ENCODE results near the gene EFEMP2.

Gene EFEMP2

DNA sequence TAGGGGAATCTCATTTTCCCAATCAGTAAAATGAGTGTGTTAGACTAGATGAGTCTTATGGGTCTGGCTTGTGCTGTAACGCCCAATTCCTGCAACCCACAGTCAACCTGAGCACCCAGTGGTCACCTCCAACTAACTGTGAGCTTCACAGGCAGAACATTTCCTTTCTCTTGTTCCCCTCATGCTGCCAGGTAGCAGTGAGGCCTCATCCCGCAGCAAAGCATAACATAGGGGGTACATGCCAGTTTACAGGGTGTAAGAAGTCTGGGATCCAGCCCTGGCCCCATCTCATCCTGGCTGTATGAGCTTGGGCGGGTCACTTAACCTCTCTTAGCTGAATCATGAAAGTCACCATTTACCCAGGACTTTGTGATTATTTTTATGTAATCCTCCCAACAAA, 3.7 kb downstream of the EFEMP2 start:
- Histone ChIP-seq H3K9me3 (ENCODE audit: control insufficient read depth, low read length) (no peaks in the 10 kb centered on the region), H3K36me3 (ENCODE audit: control insufficient read depth, insufficient read depth, low read length, severe bottlenecking) (peaks cover 60% of the 10 kb centered on the region), H3K4me1 (ENCODE audit: control insufficient read depth, insufficient read depth, low read length) (peaks cover 21% of the 10 kb centered on the region), H3K27me3 (replicated peaks; ENCODE audit: control insufficient read depth, insufficient read depth, low read length) (no peaks in the 10 kb centered on the region), H3K9ac (ENCODE audit: low read length) (peak overlapping the region; percentile 5), H3K4me3 (ENCODE audit: low read length) (no peak overlapping the region)
- no peak for DNase-seq (ENCODE audit: low read depth)

DNA sequence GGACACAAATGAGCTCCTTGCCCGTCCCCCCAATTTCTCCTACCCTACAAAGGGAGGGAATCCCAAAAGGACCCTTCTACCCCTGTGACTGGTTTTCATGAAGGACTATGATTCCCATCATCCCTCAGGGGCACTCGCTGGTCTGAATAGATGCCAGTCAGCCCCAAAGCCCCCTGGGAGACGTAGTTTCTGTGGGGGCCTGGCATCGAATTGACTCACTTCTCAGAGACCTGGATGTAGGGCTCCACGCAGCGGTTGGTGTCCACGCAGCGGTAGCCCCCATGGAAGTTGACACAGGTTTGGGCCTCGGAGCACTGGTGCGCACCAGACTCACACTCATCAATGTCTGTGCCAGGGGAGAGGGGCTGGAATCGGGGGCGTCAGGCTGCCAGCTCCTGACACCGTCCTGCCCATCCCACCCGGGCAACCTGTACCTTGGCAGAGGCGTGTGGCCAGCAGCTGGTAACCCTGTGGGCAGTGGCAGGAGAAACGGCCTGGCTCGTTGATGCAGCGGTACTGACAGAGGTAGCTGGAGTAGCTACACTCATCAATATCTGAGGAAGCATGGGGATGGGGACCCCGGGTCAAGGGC, 4.4 kb downstream of the EFEMP2 start:
- Histone ChIP-seq H3K36me3 (ENCODE audit: control insufficient read depth, insufficient read depth, low read length, severe bottlenecking) (peaks cover 68% of the 10 kb centered on the region), H3K9ac (ENCODE audit: low read length) (no peak overlapping the region), H3K4me3 (ENCODE audit: low read length) (no peak overlapping the region), H3K9me3 (ENCODE audit: control insufficient read depth, low read length) (no peaks in the 10 kb centered on the region), H3K27me3 (replicated peaks; ENCODE audit: control insufficient read depth, insufficient read depth, low read length) (no peaks in the 10 kb centered on the region), H3K4me1 (ENCODE audit: control insufficient read depth, insufficient read depth, low read length) (peaks cover 21% of the 10 kb centered on the region)
- DNase-seq (ENCODE audit: low read depth) = no peak

DNA sequence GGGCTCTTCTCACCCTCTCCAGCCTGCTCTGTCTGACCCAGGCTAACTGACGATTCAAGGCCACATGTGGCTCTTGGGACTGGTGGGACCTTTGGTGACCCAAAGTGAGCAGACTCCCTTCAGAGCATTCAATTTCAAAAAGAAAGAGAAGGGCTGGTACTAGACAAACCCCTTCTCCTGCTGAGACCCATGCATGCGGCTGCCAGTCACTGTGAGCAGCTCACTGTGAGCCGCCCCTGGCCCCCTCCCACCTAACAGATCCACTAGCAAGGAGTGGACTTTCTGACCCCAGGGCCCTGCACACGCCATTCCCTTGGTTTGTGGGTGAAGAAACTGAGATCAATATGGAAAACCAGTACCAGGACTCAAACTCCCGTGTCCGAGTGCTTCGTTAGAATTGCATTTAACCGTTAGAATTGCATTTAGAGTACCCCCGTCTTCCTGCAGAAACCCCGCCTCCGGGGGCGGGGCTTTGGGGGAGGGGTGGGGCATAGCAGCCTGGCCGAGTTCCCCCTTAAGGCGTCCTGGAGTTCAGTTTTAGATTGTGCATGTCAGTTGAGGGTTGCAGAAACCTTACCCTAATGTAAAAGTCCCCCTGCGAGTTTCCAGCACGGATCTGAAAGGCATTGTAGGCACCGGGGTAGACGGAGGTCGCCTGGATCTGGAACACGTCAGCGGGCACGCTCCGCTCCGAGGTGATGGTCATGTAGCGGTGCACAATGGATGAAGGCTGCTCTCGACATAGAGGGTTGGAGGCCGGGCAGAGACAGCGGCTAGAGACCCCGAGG, 5.1 kb downstream of the EFEMP2 start:
- no peak overlapping the region for H3K4me3 ChIP-seq (ENCODE audit: low read length)
- no peak for DNase-seq (ENCODE audit: low read depth)
- H3K27me3 ChIP-seq (replicated peaks; ENCODE audit: control insufficient read depth, insufficient read depth, low read length) = no peaks in the 10 kb centered on the region
- no peaks in the 10 kb centered on the region for H3K9me3 ChIP-seq (ENCODE audit: control insufficient read depth, low read length)
- peaks cover 24% of the 10 kb centered on the region for H3K4me1 ChIP-seq (ENCODE audit: control insufficient read depth, insufficient read depth, low read length)
- H3K9ac ChIP-seq (ENCODE audit: low read length) = no peak overlapping the region
- H3K36me3 ChIP-seq (ENCODE audit: control insufficient read depth, insufficient read depth, low read length, severe bottlenecking) = peaks cover 75% of the 10 kb centered on the region

DNA sequence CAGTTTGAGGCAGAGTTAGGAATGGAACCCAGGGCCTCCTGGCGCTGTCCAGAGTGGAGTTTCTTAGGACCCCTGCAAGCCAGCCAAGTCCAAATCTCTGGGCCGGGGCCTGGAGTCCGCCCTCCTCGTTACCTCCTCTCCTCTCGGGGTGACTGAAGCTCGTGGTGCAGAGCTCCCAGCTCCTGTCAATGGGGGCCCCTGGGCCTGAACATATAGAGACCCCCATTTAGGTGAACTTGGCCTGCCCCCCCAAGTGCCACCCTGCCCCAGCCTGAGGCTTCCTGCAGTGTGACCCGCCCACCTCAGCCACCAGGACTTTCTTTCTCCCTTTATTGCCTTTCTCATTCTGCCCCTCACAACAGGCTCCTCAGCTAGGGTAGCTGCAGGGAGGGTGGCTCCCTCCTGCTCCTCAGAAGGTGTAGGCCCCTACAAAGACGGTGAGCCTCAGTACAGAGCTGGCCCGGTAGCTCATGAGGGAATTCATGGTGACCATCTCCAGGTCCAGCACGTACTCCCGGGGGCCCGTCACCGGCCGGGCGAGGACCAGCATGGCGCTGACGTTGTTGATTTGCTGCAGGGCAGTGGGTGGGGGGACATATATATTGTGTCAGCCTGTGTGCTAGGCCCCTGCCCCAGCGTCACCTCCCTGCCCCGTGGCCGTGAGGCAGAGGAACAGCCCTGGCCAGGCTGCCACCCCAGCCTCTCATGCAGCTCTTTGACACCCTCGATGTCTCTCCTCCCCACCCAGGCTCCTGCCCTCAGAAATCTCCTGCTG, 5.9 kb downstream of the EFEMP2 start:
- no peaks in the 10 kb centered on the region for H3K27me3 ChIP-seq (replicated peaks; ENCODE audit: control insufficient read depth, insufficient read depth, low read length)
- DNase-seq (ENCODE audit: low read depth) = no peak
- H3K36me3 ChIP-seq (ENCODE audit: control insufficient read depth, insufficient read depth, low read length, severe bottlenecking) = peaks cover 82% of the 10 kb centered on the region

DNA sequence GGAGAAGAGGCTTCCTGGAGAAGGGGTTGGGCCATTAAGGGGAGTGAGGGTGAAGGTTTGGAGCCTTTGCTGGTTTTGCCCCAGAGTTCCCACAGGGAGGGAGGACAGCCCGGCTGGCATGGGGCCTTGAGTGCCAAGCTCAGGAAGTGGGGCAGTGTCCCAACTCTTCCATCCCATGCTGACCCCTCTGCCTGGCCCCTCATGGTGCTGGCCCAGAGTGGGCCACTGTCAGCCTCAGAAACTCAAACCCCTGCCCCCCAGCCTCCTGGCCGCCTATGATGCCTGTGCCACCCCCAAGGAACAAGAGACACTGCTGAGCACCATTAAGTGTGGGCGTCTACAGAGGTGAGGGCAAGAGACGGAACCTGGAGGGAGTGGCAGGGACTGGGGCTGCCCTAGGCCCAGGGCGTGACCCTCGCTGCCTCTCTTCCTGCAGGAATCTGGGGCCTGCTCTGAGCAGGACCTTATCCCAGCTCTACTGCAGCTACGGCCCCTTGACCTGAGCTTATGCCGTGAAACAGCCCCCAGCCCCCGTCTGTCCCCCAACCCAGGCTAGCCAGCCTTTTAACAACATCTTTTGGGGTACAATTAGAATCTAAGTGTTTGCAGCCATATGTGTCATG, 6.9 kb downstream of the EFEMP2 start:
- Histone ChIP-seq H3K9me3 (ENCODE audit: control insufficient read depth, low read length) (no peaks in the 10 kb centered on the region), H3K4me3 (ENCODE audit: low read length) (no peak overlapping the region), H3K36me3 (ENCODE audit: control insufficient read depth, insufficient read depth, low read length, severe bottlenecking) (peaks cover 84% of the 10 kb centered on the region), H3K27me3 (replicated peaks; ENCODE audit: control insufficient read depth, insufficient read depth, low read length) (no peaks in the 10 kb centered on the region), H3K9ac (ENCODE audit: low read length) (no peak overlapping the region), H3K4me1 (ENCODE audit: control insufficient read depth, insufficient read depth, low read length) (peaks cover 25% of the 10 kb centered on the region)
- DNase-seq (ENCODE audit: low read depth) = no peak

More for the DNA sequence above, 5.9 kb downstream of the EFEMP2 start:
- no peak overlapping the region for H3K4me3 ChIP-seq (ENCODE audit: low read length)
- no peak overlapping the region for H3K9ac ChIP-seq (ENCODE audit: low read length)
- H3K9me3 ChIP-seq (ENCODE audit: control insufficient read depth, low read length) = no peaks in the 10 kb centered on the region
- peaks cover 28% of the 10 kb centered on the region for H3K4me1 ChIP-seq (ENCODE audit: control insufficient read depth, insufficient read depth, low read length)

DNA sequence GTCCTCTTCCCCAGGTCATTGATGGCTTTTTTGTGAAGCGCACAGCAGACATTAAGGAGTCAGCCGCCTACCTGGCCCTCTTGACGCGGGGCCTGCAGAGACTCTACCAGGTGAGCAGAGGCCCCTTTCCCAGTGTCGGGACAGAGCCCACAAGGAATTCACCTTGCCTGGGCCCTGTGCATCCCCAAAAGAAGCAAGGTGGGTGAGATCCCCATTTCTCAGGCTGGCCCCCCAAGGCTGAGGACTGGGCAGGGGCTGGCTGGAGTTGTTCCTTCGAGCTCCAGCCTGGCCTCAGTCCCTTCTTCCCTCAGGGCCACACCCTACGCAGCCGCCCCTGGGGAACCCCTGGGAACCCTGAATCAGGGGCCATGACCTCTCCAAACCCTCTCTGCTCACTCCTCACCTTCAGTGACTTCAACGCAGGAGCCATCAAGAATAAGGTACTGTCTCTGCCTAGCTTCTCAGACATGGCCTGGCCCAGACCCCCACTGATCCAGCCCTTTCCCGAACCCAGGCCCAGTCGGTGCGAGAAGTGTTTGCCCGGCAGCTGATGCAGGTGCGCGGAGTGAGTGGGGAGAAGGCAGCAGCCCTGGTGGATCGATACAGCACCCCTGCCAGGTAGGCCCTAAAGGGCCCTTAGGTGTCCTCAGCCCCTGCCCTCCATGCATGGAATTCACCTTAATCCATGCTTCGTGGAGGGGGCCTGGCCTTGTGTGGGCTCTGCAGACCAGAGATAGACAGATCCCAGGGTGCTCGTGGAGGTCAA, 7.7 kb downstream of the EFEMP2 start:
- Histone ChIP-seq H3K9me3 (ENCODE audit: control insufficient read depth, low read length) (no peaks in the 10 kb centered on the region), H3K36me3 (ENCODE audit: control insufficient read depth, insufficient read depth, low read length, severe bottlenecking) (peaks cover 80% of the 10 kb centered on the region), H3K4me3 (ENCODE audit: low read length) (no peak overlapping the region), H3K27me3 (replicated peaks; ENCODE audit: control insufficient read depth, insufficient read depth, low read length) (no peaks in the 10 kb centered on the region), H3K9ac (ENCODE audit: low read length) (no peak overlapping the region), H3K4me1 (ENCODE audit: control insufficient read depth, insufficient read depth, low read length) (peaks cover 22% of the 10 kb centered on the region)
- DNase-seq (ENCODE audit: low read depth) = no peak

DNA sequence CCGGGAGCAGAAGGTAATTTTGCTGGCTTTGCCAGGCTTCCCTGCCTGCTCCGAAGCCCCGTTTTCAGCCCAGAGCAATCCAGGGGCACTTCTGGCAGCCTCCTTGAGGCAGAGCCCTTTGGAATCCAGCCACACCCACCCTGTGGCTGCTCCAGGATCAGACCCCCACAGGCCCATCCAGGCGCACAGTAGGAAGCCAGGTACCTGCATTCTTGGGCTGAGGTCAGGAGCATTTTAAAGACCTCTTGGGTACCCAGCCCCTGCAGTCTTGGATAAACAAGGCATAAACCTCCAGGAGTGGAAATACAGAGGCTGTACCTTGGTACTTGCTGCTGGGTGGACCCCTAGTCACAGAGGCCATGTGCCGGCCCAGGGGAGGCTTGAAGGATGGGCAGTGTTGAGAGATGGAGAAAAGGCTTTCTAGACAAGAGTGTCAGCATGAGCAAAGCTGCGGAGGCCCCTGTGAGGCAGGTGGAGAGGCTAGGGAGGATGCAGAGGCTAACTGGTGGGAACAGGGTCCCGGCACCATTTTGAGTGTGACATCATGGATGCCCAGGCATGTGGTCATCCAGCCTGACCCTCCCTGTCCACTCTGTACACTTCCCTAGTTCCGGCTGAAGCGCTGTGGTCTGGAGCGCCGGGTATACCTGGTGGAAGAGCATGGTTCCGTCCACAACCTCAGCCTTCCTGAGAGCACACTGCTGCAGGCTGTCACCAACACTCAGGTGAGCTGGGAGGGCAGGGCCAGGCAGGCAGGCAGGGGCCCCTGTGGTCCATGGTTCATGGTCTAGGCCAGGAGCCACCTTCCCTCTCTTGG, 8.5 kb downstream of the EFEMP2 start:
- H3K9ac ChIP-seq (ENCODE audit: low read length) = no peak overlapping the region
- peaks cover 72% of the 10 kb centered on the region for H3K36me3 ChIP-seq (ENCODE audit: control insufficient read depth, insufficient read depth, low read length, severe bottlenecking)
- H3K4me1 ChIP-seq (ENCODE audit: control insufficient read depth, insufficient read depth, low read length) = peaks cover 26% of the 10 kb centered on the region
- no peaks in the 10 kb centered on the region for H3K27me3 ChIP-seq (replicated peaks; ENCODE audit: control insufficient read depth, insufficient read depth, low read length)
- DNase-seq (ENCODE audit: low read depth) = no peak
- H3K4me3 ChIP-seq (ENCODE audit: low read length) = no peak overlapping the region
- no peaks in the 10 kb centered on the region for H3K9me3 ChIP-seq (ENCODE audit: control insufficient read depth, low read length)

DNA sequence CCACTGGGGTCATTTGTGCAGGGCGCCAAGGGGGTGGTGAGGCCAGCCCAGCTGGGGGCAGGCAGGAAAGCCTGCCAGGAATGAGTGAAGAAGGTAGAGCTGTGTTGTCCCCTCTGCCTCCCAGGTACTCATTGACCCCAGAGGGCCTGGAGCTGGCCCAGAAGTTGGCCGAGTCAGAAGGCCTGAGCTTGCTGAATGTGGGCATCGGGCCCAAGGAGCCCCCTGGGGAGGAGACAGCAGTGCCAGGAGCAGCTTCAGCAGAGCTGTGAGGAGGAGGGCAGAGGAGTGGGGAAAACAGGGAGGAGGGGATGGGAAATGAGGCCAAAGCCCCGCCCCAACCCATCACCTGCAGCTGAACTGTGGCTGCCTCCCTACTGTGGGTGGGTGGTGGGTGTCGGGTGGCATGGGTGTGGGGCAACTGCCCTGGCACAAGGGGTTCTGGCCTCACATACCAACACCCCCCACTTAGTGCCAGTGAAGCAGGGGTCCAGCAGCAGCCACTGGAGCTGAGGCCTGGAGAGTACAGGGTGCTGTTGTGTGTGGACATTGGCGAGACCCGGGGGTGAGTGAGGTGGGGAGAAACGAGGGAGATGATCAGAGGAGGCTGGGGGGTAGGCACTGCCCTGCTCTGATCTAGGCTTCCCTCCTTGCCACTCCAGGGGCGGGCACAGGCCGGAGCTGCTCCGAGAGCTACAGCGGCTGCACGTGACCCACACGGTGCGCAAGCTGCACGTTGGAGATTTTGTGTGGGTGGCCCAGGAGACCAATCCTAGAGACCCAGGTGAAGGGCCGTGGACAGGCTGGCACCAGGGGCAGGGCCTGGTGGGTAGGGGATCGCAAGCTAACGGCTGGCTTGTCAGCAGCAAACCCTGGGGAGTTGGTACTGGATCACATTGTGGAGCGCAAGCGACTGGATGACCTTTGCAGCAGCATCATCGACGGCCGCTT, 9.4 kb downstream of the EFEMP2 start:
- no peak for DNase-seq (ENCODE audit: low read depth)
- Histone ChIP-seq H3K27me3 (replicated peaks; ENCODE audit: control insufficient read depth, insufficient read depth, low read length) (no peaks in the 10 kb centered on the region), H3K9me3 (ENCODE audit: control insufficient read depth, low read length) (no peaks in the 10 kb centered on the region), H3K36me3 (ENCODE audit: control insufficient read depth, insufficient read depth, low read length, severe bottlenecking) (peaks cover 65% of the 10 kb centered on the region), H3K9ac (ENCODE audit: low read length) (peak overlapping the region; percentile 39), H3K4me3 (ENCODE audit: low read length) (no peak overlapping the region), H3K4me1 (ENCODE audit: control insufficient read depth, insufficient read depth, low read length) (peaks cover 34% of the 10 kb centered on the region)

DNA sequence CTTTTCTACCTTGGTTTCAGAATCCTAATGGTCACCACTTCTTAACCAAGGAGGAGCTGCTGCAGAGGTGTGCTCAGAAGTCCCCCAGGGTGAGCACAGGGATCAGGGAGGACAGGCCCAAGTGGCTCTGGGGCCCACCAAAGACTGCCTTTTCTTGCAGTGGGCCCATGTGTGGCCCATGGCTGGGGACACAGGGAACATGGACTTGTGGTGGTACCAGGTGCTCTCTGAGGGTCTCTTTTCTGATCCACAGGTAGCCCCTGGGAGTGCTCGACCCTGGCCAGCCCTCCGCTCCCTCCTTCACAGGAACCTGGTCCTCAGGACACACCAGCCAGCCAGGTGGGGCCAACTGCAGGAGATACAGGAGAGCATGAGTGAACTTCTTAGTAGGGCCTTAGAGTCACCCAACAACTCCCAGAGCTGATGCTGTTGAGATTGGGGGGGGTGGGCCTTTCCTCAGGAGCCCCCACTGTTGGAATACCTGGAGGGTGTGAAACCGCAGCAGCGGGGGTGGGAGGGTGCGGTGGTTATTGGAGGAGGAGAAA, 10.3 kb downstream of the EFEMP2 start:
- H3K9me3 ChIP-seq (ENCODE audit: control insufficient read depth, low read length) = no peaks in the 10 kb centered on the region
- H3K27me3 ChIP-seq (replicated peaks; ENCODE audit: control insufficient read depth, insufficient read depth, low read length) = no peaks in the 10 kb centered on the region
- DNase-seq (ENCODE audit: low read depth) = no peak
- H3K4me3 ChIP-seq (ENCODE audit: low read length) = no peak overlapping the region
- H3K9ac ChIP-seq (ENCODE audit: low read length) = peak overlapping the region; percentile 99
- peaks cover 34% of the 10 kb centered on the region for H3K4me1 ChIP-seq (ENCODE audit: control insufficient read depth, insufficient read depth, low read length)
- H3K36me3 ChIP-seq (ENCODE audit: control insufficient read depth, insufficient read depth, low read length, severe bottlenecking) = peaks cover 57% of the 10 kb centered on the region

Measured in adipocyte (in vitro differentiated cells).